HuH-7 (cell line): ENCODE measurements around the gene UNC13B.

Experiments used
- DNase-seq: peaks from one replicate; pipeline ENCODE4 v3.0.0; 2011; ENCODE audit warnings: low spot score

UNC13B gene

DNA sequence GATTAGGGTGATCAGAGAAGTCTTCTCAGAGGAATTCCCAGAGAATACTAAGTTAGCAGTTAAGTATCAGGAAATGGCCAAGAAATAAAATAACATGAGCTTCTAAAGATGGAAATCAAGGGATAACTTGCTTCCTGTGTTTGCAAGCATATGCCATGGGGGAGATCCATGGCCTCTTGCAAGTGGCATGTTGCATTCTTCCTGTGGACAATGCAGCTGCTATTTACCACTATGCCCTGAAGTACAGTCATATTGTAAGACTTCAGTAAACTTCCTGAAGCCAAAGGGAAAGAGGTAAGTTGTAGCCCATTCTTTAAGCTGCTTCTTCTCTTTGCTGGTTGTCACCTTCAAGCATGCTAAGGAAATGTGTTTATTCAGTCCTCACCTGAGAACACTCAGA lies 173.4 kb downstream of the UNC13B start:
- no peak for DNase-seq

- no peak for DNase-seq
These were observed 176.3 kb downstream of the UNC13B start for GRCh38 chr9:35338086-35338485.

DNA sequence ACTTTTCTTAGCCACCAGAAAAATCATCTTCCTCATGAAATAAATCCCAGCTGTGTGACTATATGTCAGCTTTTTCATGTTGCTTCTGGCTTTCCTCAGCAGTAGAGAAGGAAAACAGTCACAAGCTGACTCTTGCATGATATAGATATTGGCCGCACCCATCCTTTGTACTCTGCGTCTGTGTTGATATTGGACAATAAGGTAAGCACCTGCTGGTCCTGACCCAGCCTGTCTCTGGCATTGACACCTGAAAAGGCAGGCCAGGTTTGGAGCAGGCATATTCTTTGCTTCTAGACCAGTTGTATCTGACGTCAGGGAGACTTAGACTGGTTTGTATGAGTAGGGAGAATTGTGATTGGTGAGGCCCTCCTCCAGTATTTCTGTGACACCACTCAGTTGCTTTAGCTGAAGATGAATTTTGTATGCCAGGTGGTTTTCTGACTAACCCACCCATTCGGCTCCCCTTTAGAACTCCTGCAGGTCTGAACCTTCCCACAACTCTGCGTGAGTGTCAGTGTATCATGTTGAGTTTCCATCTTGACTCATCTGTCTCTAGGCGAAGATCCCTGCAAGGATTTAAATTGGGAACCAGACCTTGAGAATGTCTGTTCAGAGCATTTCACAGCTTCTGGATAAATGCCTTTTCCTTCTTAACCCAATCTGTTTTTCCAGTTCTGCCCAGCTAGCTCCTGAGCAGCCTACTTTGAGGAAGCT lies 176.9 kb downstream of the UNC13B start:
- no peak for DNase-seq

GRCh38 chr9:35340046-35340445 lies 178.2 kb downstream of the UNC13B start:
- DNase-seq = no peak

- DNase-seq = no peak
These were observed 179.2 kb downstream of the UNC13B start for GRCh38 chr9:35341021-35341420.

- DNase-seq = no peak
These were observed 179.8 kb downstream of the UNC13B start for GRCh38 chr9:35341585-35341984.

DNA sequence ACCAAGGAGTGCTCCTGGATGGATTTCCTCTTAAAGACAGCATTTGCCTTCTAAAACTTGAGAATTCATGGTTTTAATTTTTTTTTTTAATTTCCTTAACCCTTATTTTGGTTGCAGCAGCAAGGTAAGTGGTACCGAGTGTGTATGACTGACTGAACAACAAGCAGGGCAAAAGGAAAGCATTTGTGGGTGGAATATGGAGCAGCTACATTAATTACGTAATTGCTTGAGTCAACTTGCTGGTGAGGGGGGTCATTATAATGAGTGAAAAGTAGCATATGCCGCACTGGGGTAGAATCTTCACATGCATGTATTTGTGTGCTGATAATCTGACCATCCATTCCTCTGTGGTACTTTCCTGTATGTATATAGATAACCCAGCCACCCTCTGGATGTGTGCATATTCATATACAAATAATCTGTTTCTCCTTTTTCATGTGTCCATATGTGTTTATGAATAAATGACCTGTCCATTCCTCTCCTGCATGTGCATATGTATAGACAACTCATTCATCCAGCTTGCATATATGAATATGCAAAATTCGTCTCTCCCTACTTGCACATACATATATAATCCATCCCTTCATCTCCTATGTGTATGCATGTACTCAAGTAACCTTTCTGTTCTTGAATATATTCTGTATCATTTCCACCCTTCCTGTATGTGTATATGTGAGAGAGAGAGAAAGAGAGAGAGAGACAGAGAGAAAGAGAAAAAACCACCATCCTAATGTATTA lies 180.6 kb downstream of the UNC13B start:
- DNase-seq = no peak

- DNase-seq = no peak
These were observed 186.3 kb downstream of the UNC13B start for GRCh38 chr9:35348109-35348508.

DNA sequence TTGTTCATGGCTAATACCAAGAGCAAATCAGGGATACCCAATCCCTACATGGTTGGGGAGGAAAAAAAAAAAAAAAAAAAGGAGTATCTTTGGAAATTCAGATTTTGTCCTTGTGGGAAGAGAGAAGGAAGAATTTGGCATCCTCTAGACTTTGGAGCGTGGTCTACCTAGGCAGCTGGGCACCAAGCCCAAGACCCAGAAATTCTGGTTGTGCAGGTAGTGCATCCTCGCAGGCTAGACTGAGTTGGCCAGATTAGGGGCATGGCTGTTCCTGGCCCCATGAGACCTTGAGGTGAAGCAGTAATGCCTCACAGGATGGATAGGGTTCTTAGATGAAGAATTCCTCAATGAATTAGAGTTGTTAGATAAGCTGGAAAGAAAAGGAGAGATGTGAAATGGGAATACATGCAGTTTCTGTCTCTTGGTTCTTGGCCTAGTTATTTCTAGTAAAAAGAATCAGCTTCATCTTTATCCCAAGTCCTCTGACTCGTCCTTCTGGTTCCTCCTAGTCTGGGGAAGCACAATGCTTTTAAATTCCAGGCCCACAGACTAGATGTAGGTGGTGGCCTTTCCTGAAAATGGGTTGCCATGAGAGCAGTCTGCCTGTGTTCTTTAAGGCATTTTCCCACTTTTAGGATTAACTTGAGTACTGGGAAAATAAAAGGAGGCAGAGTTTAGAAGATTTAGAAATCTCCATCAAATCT lies 187.6 kb downstream of the UNC13B start:
- DNase-seq = no peak

GRCh38 chr9:35350212-35350611 lies 188.4 kb downstream of the UNC13B start:
- DNase-seq = no peak

- DNase-seq = no peak
These were observed 189.2 kb downstream of the UNC13B start for GRCh38 chr9:35350827-35351549.

GRCh38 chr9:35353731-35354365 lies 192.0 kb downstream of the UNC13B start:
- DNase-seq = no peak

DNA sequence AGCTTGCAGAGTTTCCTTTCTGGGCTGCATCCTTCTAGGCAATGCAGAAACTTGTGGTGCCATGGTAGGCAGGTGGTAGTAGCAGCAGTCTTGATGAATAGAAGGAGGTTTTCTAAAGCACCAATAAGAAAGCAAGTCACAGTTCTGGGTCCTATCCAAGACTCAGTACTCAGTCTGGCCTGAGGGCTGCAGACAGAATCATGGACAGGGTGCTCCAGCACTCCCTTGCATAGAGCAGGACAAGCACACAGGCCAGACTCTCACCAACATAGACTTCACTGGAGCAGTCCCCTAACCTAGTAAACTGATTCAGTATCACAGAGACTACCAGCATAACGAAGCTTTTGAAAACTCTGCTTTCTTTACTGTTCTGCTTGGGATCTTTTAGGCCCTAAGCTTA lies 194.1 kb downstream of the UNC13B start:
- DNase-seq = no peak

DNA sequence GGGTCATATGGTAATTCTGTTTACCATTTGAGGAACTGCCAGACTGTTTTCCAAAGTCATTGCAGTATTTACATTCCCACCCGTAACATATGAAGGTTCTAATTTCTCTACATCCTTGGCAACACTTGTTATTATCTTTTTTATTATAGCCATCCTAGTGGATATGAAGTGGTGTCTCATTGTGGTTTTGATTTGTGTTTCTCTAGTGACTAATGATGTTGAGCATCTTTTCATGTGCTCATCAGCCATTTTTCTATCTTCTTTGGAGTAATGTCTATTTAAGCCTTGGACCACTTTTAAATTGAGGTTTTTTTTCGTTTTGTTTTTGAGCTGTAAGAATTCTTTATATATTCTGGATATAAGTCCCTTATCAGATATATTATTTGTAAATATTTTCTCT lies 195.3 kb downstream of the UNC13B start:
- DNase-seq = no peak

DNA sequence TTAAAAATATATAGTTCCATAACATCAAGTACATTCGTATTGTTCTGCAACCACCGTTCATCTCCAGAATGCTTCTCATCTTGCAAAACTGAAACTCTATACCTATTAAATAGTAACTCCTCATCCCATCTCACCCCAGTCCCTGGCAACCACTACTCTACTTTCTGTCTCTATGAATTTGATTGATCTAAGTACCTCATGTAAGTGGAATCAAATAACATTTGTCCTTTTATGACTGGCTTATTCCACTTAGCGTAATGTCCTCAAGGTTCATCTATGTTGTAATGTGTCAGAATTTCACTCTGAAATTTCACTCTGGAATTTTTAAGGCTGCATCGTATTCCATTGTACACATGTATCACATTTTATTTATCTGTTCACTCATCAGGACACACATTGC lies 196.0 kb downstream of the UNC13B start:
- DNase-seq = no peak

DNA sequence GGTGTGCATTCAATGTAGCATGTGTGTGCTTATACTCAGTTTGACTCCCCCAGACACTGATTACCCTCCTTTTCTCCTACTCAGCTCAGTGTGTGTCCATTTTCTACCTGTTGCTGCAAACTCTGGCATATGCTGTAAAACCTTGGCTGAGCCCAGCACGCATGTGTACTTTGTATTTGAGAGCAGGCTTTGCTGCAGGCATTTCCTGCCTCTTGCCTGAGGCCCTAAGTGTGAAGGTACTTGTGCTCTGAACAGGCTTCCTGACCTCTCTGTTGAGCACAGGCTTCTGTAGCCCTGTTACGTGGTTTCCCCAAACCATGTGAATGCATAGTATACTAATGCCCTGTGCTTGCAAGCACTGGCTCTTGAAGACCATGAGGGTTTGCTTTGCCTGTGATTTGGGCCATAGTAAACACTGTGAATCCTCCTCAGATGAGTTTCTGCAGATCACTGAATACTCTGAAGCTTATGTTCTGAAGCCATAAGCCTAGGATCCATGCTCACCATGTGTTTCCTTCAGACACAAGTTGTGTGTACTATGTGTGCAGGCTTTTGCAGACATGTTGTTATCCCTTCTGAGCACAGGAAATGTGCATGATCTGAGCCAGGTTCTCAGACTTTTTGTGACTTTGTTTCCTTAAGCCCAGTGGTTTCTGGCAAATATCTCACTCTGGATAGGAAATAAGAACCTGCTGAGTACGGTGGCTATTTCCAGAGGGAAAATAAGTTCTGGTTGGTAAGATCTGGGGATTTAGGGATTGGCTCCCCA lies 203.2 kb downstream of the UNC13B start:
- DNase-seq = no peak

DNA sequence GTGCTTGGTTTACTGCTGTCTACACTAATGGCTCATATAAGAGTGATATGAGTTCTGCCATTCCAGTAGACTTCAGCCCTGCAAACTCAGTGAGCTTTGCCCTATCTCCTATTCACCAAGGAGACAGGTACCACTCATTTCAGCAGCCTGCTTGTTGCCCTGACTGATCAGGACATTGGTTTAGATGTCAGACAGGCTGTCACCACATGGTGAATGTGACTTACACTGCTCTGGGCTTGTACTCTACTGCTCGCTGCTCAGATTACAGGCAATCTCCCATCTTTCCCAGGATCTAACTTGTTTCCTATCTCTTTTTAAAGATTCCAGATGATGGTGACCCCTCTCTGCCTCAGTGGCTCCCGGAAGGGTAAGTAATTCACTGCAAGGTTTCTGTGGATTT lies 204.8 kb downstream of the UNC13B start:
- no peak for DNase-seq

GRCh38 chr9:35367451-35367850 lies 205.6 kb downstream of the UNC13B start:
- no peak for DNase-seq

DNA sequence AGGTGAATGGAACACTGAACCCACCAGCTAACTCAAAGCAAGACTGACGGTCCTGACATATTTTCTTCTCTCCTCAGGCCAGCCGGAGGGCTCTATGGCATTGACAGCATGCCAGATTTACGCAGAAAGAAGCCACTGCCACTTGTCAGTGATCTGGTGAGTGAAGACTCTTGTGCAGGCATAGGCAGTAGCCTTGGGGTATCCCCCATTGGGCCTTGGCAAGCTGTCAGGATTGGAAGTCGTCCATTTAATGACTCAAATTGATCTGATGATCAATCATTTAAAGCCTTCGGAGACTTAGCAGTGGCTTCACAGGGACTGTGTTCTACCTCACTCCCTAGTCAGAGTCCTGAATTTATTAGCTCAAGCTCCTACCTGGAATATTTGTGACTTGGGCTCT lies 208.4 kb downstream of the UNC13B start:
- DNase-seq = no peak

DNA sequence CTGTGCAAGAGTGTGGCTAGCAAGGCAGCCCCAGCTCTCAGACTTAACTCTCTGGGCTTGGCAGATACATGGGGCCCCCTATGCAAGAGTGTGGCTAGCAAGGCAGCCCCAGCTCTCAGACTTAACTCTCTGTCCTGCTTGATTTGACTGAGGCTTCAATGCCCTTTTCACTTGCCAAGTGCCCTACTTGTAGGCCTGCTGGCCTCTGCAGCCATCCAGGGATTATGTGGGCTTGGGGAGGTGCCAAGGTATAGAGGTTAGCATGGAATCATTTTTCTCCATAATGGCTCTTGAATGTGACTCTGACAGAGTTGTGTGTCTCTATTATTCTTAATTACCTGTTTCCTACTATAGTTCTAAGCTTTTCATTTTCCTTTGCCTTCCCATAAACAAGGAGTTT lies 212.6 kb downstream of the UNC13B start:
- DNase-seq = no peak

- no peak for DNase-seq
These were observed 213.1 kb downstream of the UNC13B start for GRCh38 chr9:35374910-35375309.
